ENCODE data around the gene NT5DC2.

Gene NT5DC2

GRCh38 chr3:52533623-52534280 lies at the start of gene NT5DC2:
TSS of gene NT5DC2 (minus strand) at chr3:52533857. CDS start at chr3:52533737, 120 bp downstream.
- no peak for DNase-seq (ENCODE audit: low read depth, low spot score)

- no peak for DNase-seq (ENCODE audit: low read depth, low spot score)
Measured at GRCh38 chr3:52574056-52574965, 40.7 kb upstream of the NT5DC2 start.

GRCh38 chr3:52572221-52572620 lies 38.6 kb upstream of the NT5DC2 start:
- no peak for DNase-seq (ENCODE audit: low read depth, low spot score)

- no peak for DNase-seq (ENCODE audit: low read depth, low spot score)
Measured at GRCh38 chr3:52570076-52570475, 36.4 kb upstream of the NT5DC2 start.

GRCh38 chr3:52568069-52568468 lies 34.4 kb upstream of the NT5DC2 start:
- DNase-seq (ENCODE audit: low read depth, low spot score) = no peak

- no peak for DNase-seq (ENCODE audit: low read depth, low spot score)
Measured at GRCh38 chr3:52563984-52564383, 30.3 kb upstream of the NT5DC2 start.

- DNase-seq (ENCODE audit: low read depth, low spot score) = no peak
Measured at GRCh38 chr3:52561028-52561747, 27.5 kb upstream of the NT5DC2 start.

- DNase-seq (ENCODE audit: low read depth, low spot score) = no peak
Measured at GRCh38 chr3:52558436-52558835, 24.8 kb upstream of the NT5DC2 start.

GRCh38 chr3:52557011-52557960 lies 23.6 kb upstream of the NT5DC2 start:
- no peak for DNase-seq (ENCODE audit: low read depth, low spot score)

- DNase-seq (ENCODE audit: low read depth, low spot score) = no peak
Measured at GRCh38 chr3:52555056-52555455, 21.4 kb upstream of the NT5DC2 start.

- DNase-seq (ENCODE audit: low read depth, low spot score) = no peak
Measured at GRCh38 chr3:52554026-52554755, 20.5 kb upstream of the NT5DC2 start.

GRCh38 chr3:52552089-52552488 lies 18.4 kb upstream of the NT5DC2 start:
- no peak for DNase-seq (ENCODE audit: low read depth, low spot score)

GRCh38 chr3:52551118-52551517 lies 17.5 kb upstream of the NT5DC2 start:
- DNase-seq (ENCODE audit: low read depth, low spot score) = no peak

- DNase-seq (ENCODE audit: low read depth, low spot score) = no peak
Measured at GRCh38 chr3:52547143-52547542, 13.5 kb upstream of the NT5DC2 start.

GRCh38 chr3:52546111-52546901 lies 12.6 kb upstream of the NT5DC2 start:
- DNase-seq (ENCODE audit: low read depth, low spot score) = no peak

GRCh38 chr3:52544937-52545336 lies 11.3 kb upstream of the NT5DC2 start:
- no peak for DNase-seq (ENCODE audit: low read depth, low spot score)

- DNase-seq (ENCODE audit: low read depth, low spot score) = no peak
Measured at GRCh38 chr3:52541050-52541449, 7.4 kb upstream of the NT5DC2 start.

GRCh38 chr3:52539010-52539653 lies 5.5 kb upstream of the NT5DC2 start:
- no peak for DNase-seq (ENCODE audit: low read depth, low spot score)
